Measurements from ENCODE around the gene KRTAP10-6. TPM values are rescaled to one million over a fixed set of nuclear protein-coding genes. Genes with fewer than 3 reads are reported as not detected.

The KRTAP10-6 gene
- polyA plus RNA-seq, 1 of the 3 experiments (the other 2 are of a cell fraction), result not detected

DNA sequence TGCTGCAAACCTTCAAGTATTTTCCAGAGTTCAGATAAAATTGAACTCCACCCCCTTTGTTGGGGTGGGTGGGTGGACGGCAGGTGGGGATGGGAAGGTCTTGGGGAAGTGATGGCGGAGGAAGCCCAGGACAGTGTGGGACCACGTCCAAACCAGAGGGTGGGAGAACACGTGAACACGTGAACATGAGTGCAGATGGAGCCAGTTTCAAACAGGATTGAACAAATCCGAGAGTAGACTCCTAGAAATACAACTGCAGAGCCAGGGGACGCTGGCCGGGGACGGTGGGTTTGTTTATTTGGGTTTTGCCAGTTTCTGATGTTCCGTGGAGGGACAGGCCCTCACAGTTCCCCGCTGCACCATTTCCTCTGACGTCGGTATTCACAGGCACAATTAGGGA, 43.9 kb downstream of the KRTAP10-6 start:
- ChIA-PET CTCF (interaction anchor here (1.0 kb wide), 2 partner anchors 30 to 38 kb away, joined by 3 read pairs; no protein-coding TSS in a partner anchor), POLR2A (no interaction called here)
- H3F3A ChIP-seq (replicated peaks; ENCODE audit: insufficient read depth), result no peaks in the 10 kb centered on the region
- no peaks in the 10 kb centered on the region for H3K79me2 ChIP-seq (ENCODE audit: insufficient read depth)
- H3K9me3 ChIP-seq, result no peaks in the 10 kb centered on the region
- H3K27me3 ChIP-seq (ENCODE audit: insufficient read depth), result peaks cover 18% of the 10 kb centered on the region
- no peak for DNase-seq
- H3K4me3 ChIP-seq (ENCODE audit: low read depth in 2 of 2, low read length in 1 of 2), result no peak overlapping the region
- no peak overlapping the region for H2AFZ ChIP-seq (ENCODE audit: low read depth)
- H3K9me2 ChIP-seq, result no peaks in the 10 kb centered on the region
- no peak overlapping the region for H3K4me2 ChIP-seq
- H3K9ac ChIP-seq, result no peak overlapping the region
- 24% methylated on average over 13 of the region's 13 CpGs for WGBS (ENCODE audit: low lambda C conversion rate)
- no peaks in the 10 kb centered on the region for H3K4me1 ChIP-seq (ENCODE audit: control insufficient read depth in 1 of 2, insufficient read depth in 2 of 2, low read depth in 1 of 2, low read length in 1 of 2)
- no peak overlapping the region for H3K27ac ChIP-seq (ENCODE audit: low read depth in 2 of 2, low read length in 1 of 2)
- no peak for TF ChIP-seq JUND (IDR thresholded peaks at IDR 0.05)
- TF ChIP-seq NRF1 (IDR thresholded peaks at IDR 0.05; ENCODE audit: low read depth, low read length), result no peak
- TF ChIP-seq NFIC (IDR thresholded peaks at IDR 0.05; ENCODE audit: borderline replicate concordance), result no peak
- no peak for TF ChIP-seq TEAD4 (IDR thresholded peaks at IDR 0.05; ENCODE audit: borderline replicate concordance, insufficient read depth)
- no peak for TF ChIP-seq RCOR1 (IDR thresholded peaks at IDR 0.05; ENCODE audit: low read length)
- TF ChIP-seq, protein P1, sequence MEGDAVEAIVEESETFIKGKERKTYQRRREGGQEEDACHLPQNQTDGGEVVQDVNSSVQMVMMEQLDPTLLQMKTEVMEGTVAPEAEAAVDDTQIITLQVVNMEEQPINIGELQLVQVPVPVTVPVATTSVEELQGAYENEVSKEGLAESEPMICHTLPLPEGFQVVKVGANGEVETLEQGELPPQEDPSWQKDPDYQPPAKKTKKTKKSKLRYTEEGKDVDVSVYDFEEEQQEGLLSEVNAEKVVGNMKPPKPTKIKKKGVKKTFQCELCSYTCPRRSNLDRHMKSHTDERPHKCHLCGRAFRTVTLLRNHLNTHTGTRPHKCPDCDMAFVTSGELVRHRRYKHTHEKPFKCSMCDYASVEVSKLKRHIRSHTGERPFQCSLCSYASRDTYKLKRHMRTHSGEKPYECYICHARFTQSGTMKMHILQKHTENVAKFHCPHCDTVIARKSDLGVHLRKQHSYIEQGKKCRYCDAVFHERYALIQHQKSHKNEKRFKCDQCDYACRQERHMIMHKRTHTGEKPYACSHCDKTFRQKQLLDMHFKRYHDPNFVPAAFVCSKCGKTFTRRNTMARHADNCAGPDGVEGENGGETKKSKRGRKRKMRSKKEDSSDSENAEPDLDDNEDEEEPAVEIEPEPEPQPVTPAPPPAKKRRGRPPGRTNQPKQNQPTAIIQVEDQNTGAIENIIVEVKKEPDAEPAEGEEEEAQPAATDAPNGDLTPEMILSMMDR (IDR thresholded peaks at IDR 0.05), result no peak
- TF ChIP-seq MXI1 (IDR thresholded peaks at IDR 0.05; ENCODE audit: low read depth, low read length), result no peak
- TF ChIP-seq, protein P2, sequence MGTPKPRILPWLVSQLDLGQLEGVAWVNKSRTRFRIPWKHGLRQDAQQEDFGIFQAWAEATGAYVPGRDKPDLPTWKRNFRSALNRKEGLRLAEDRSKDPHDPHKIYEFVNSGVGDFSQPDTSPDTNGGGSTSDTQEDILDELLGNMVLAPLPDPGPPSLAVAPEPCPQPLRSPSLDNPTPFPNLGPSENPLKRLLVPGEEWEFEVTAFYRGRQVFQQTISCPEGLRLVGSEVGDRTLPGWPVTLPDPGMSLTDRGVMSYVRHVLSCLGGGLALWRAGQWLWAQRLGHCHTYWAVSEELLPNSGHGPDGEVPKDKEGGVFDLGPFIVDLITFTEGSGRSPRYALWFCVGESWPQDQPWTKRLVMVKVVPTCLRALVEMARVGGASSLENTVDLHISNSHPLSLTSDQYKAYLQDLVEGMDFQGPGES (IDR thresholded peaks at IDR 0.05; ENCODE audit: low read depth, low read length), result no peak
- H4K20me1 ChIP-seq (ENCODE audit: insufficient read depth), result no peaks in the 10 kb centered on the region
- no peaks in the 10 kb centered on the region for H3K36me3 ChIP-seq (replicated peaks in 1 of 2; ENCODE audit: control insufficient read depth in 1 of 2, insufficient read depth in 2 of 2, low read length in 1 of 2)

DNA sequence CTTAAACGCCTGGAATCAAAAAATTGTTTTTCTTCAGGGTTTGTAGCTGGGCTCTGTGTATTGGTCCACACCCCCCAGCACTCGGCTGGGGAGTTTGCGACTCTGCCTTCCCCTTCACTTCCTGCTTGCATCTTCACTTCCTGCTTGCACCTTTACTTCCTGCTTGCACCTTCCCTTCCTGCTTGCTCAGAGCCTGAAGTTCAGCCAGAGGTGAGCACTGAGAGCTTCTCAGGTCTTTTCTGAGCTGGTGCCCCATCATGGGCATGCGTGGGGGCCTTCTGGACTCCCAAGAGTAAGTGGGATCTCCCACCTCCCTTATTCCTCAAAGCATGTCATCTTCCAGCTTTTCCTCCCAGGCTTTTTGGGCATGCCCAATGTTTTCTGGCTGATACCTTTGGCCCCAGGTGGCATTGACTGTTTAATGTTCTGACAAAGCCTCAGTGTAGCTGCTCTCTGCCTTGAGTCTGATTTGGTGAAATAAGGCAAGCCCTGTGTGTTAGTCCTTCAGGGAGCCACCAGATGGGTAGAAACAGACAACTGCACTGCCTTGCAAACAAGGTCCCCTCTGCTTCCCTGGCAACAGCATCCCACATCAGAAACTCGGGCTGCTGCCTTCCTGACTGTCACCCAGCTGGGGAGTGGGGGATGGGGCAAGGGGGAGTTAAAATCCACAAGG, 44.5 kb downstream of the KRTAP10-6 start:
- no peak for DNase-seq
- no peak overlapping the region for H3K27ac ChIP-seq (ENCODE audit: low read depth in 2 of 2, low read length in 1 of 2)
- no peaks in the 10 kb centered on the region for H3K9me2 ChIP-seq
- H2AFZ ChIP-seq (ENCODE audit: low read depth), result no peak overlapping the region
- POLR2A ChIA-PET, result no interaction called here
- no peaks in the 10 kb centered on the region for H3K79me2 ChIP-seq (ENCODE audit: insufficient read depth)
- CTCF ChIA-PET, result interaction anchor here (1.0 kb wide), 1 partner anchor 30 kb away, joined by 3 read pairs; no protein-coding TSS in a partner anchor
- H3K36me3 ChIP-seq (replicated peaks in 1 of 2; ENCODE audit: control insufficient read depth in 1 of 2, insufficient read depth in 2 of 2, low read length in 1 of 2), result no peaks in the 10 kb centered on the region
- no peak overlapping the region for H3K4me2 ChIP-seq
- WGBS (ENCODE audit: low lambda C conversion rate), result 13% methylated on average over 4 of the region's 5 CpGs
- H3K4me3 ChIP-seq (ENCODE audit: low read depth in 2 of 2, low read length in 1 of 2), result no peak overlapping the region
- no peaks in the 10 kb centered on the region for H4K20me1 ChIP-seq (ENCODE audit: insufficient read depth)
- no peaks in the 10 kb centered on the region for H3F3A ChIP-seq (replicated peaks; ENCODE audit: insufficient read depth)
- H3K4me1 ChIP-seq (ENCODE audit: control insufficient read depth in 1 of 2, insufficient read depth in 2 of 2, low read depth in 1 of 2, low read length in 1 of 2), result no peaks in the 10 kb centered on the region
- H3K27me3 ChIP-seq (ENCODE audit: insufficient read depth), result peaks cover 13% of the 10 kb centered on the region
- no peak overlapping the region for H3K9ac ChIP-seq
- no peaks in the 10 kb centered on the region for H3K9me3 ChIP-seq
- TF ChIP-seq MEF2A (IDR thresholded peaks at IDR 0.05; ENCODE audit: borderline replicate concordance, low read depth) (no peak), JUND (IDR thresholded peaks at IDR 0.05) (no peak), YY1 (IDR thresholded peaks at IDR 0.05; ENCODE audit: low read depth) (no peak), NFIC (IDR thresholded peaks at IDR 0.05; ENCODE audit: borderline replicate concordance) (no peak), SIN3A (IDR thresholded peaks at IDR 0.05; ENCODE audit: borderline replicate concordance, low read depth, low read length) (no peak), SMC3 (IDR thresholded peaks at IDR 0.05; ENCODE audit: low read depth, low read length) (no peak), RXRA (IDR thresholded peaks at IDR 0.05; ENCODE audit: borderline replicate concordance, low read depth) (no peak)
- TF ChIP-seq, protein P3, sequence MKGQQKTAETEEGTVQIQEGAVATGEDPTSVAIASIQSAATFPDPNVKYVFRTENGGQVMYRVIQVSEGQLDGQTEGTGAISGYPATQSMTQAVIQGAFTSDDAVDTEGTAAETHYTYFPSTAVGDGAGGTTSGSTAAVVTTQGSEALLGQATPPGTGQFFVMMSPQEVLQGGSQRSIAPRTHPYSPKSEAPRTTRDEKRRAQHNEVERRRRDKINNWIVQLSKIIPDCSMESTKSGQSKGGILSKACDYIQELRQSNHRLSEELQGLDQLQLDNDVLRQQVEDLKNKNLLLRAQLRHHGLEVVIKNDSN (IDR thresholded peaks at IDR 0.05; ENCODE audit: borderline replicate concordance, low read depth), result no peak
- TF ChIP-seq, protein P4, sequence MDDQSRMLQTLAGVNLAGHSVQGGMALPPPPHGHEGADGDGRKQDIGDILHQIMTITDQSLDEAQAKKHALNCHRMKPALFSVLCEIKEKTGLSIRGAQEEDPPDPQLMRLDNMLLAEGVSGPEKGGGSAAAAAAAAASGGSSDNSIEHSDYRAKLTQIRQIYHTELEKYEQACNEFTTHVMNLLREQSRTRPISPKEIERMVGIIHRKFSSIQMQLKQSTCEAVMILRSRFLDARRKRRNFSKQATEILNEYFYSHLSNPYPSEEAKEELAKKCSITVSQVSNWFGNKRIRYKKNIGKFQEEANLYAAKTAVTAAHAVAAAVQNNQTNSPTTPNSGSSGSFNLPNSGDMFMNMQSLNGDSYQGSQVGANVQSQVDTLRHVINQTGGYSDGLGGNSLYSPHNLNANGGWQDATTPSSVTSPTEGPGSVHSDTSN (IDR thresholded peaks at IDR 0.05), result no peak
- TF ChIP-seq, protein P5, sequence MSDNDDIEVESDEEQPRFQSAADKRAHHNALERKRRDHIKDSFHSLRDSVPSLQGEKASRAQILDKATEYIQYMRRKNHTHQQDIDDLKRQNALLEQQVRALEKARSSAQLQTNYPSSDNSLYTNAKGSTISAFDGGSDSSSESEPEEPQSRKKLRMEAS (IDR thresholded peaks at IDR 0.05; ENCODE audit: low read depth), result no peak
- TF ChIP-seq, protein P2 (IDR thresholded peaks at IDR 0.05; ENCODE audit: low read depth, low read length), result no peak
- TF ChIP-seq, protein P6, sequence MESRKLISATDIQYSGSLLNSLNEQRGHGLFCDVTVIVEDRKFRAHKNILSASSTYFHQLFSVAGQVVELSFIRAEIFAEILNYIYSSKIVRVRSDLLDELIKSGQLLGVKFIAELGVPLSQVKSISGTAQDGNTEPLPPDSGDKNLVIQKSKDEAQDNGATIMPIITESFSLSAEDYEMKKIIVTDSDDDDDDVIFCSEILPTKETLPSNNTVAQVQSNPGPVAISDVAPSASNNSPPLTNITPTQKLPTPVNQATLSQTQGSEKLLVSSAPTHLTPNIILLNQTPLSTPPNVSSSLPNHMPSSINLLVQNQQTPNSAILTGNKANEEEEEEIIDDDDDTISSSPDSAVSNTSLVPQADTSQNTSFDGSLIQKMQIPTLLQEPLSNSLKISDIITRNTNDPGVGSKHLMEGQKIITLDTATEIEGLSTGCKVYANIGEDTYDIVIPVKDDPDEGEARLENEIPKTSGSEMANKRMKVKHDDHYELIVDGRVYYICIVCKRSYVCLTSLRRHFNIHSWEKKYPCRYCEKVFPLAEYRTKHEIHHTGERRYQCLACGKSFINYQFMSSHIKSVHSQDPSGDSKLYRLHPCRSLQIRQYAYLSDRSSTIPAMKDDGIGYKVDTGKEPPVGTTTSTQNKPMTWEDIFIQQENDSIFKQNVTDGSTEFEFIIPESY (IDR thresholded peaks at IDR 0.05; ENCODE audit: borderline replicate concordance, low read depth), result no peak
